NCI-H1694 (cell line): ENCODE data around the gene ZIC5.
"Not testable (repeated sequence)": the region's sequence is repeated elsewhere in the genome, so short reads cannot be mapped to it uniquely, and the experiment has no call there.

ENCODE experiments used
- DNase-seq: peaks from one replicate; lab custom pipeline; 2025; lab: John Stamatoyannopoulos, UW

The ZIC5 gene

GRCh38 chr13:99959540-99960230 is 11.9 kb downstream of the ZIC5 start:
- DNase-seq: no peak

GRCh38 chr13:99959127-99959539 is 12.4 kb downstream of the ZIC5 start:
- DNase-seq: no peak

- no peak for DNase-seq
Observed at GRCh38 chr13:99958406-99959126, 13.0 kb downstream of the ZIC5 start.

- no peak for DNase-seq
Observed at GRCh38 chr13:99956473-99957349, 14.9 kb downstream of the ZIC5 start.

GRCh38 chr13:99955747-99956472 is 15.7 kb downstream of the ZIC5 start:
- DNase-seq: no peak

- DNase-seq: no peak
Observed at GRCh38 chr13:99955107-99955746, 16.3 kb downstream of the ZIC5 start.

GRCh38 chr13:99953138-99953755 is 18.3 kb downstream of the ZIC5 start:
- DNase-seq: no peak

- DNase-seq: not testable (repeated sequence)
Observed at GRCh38 chr13:99951666-99952065, 19.9 kb downstream of the ZIC5 start.

- DNase-seq: no peak
Observed at GRCh38 chr13:99949679-99950413, 21.7 kb downstream of the ZIC5 start.

GRCh38 chr13:99948907-99949678 is 22.5 kb downstream of the ZIC5 start:
- DNase-seq: no peak

- DNase-seq: no peak
Observed at GRCh38 chr13:99948411-99948810, 23.2 kb downstream of the ZIC5 start.

GRCh38 chr13:99947666-99948065 is 23.9 kb downstream of the ZIC5 start:
- no peak for DNase-seq

GRCh38 chr13:99945515-99945914 is 26.1 kb downstream of the ZIC5 start:
- not testable (repeated sequence) for DNase-seq

- DNase-seq: no peak
Observed at GRCh38 chr13:99944606-99945005, 27.0 kb downstream of the ZIC5 start.

- DNase-seq: no peak
Observed at GRCh38 chr13:99944102-99944501, 27.5 kb downstream of the ZIC5 start.

- DNase-seq: no peak
Observed at GRCh38 chr13:99941911-99942310, 29.7 kb downstream of the ZIC5 start.

GRCh38 chr13:99941086-99941485 is 30.5 kb downstream of the ZIC5 start:
- no peak for DNase-seq

- no peak for DNase-seq
Observed at GRCh38 chr13:99938635-99939034, 32.9 kb downstream of the ZIC5 start.

GRCh38 chr13:99935772-99936171 is 35.8 kb downstream of the ZIC5 start:
- DNase-seq: no peak

GRCh38 chr13:99932912-99933311 is 38.7 kb downstream of the ZIC5 start:
- no peak for DNase-seq
